KMS-11 (cell line): ENCODE results near the gene TOR2A.

Experiments used
- H2AFZ ChIP-seq: fragments of 200-600 bp; sonication (generic); 2 replicates; pipeline ENCODE4 v1.6.1; 2016; ENCODE audit warnings: antibody characterized with exemption, mixed run types, low read depth
- H3K27ac ChIP-seq: fragments of 200-600 bp; sonication (generic); 2 replicates; pipeline ENCODE4 v1.6.1; 2016; ENCODE audit warnings: mild to moderate bottlenecking, mixed run types
- H3K27me3 ChIP-seq: fragments of 200-600 bp; sonication (generic); 2 replicates; pipeline ENCODE4 v1.6.1; 2017; ENCODE audit warnings: mild to moderate bottlenecking, low read depth, mixed run types, moderate library complexity; ENCODE audit not compliant: insufficient read depth
- H3K36me3 ChIP-seq: fragments of 200-600 bp; sonication (generic); 2 replicates; pipeline ENCODE4 v1.6.1; 2017; ENCODE audit warnings: mild to moderate bottlenecking, mixed run types; ENCODE audit not compliant: insufficient read depth
- H3K4me1 ChIP-seq: fragments of 200-600 bp; sonication (generic); 2 replicates; pipeline ENCODE4 v1.6.1; 2016; ENCODE audit warnings: mild to moderate bottlenecking, low read depth, mixed run types; ENCODE audit not compliant: poor library complexity, severe bottlenecking
- H3K4me2 ChIP-seq: fragments of 200-600 bp; sonication (generic); 2 replicates; pipeline ENCODE4 v1.7.0; 2016; ENCODE audit warnings: mild to moderate bottlenecking, mixed run types
- H3K4me3 ChIP-seq: fragments of 200-600 bp; sonication (generic); IDR thresholded peaks from 2 replicates; pipeline ENCODE4 v1.6.1; 2017; ENCODE audit warnings: low read depth, low read length, mixed read lengths; ENCODE audit not compliant: insufficient read depth
- H3K79me2 ChIP-seq: fragments of 200-600 bp; sonication (generic); 2 replicates; pipeline ENCODE4 v1.6.1; 2016; ENCODE audit warnings: low read depth, mixed run types; ENCODE audit not compliant: insufficient read depth
- H3K9ac ChIP-seq: fragments of 200-600 bp; sonication (generic); 2 replicates; pipeline ENCODE4 v1.6.1; 2016; ENCODE audit warnings: mild to moderate bottlenecking, mixed run types
- H4K20me1 ChIP-seq: fragments of 200-600 bp; sonication (generic); 2 replicates; pipeline ENCODE4 v1.6.1; 2016; ENCODE audit warnings: mild to moderate bottlenecking, mixed run types; ENCODE audit not compliant: insufficient read depth
- CTCF ChIP-seq: fragments of 200-600 bp; sonication (generic); conservative IDR thresholded peaks from 2 replicates; pipeline ENCODE4 v1.6.1; 2017; ENCODE audit warnings: low read depth, mild to moderate bottlenecking, antibody characterized with exemption, low read length, moderate library complexity, mixed read lengths

The TOR2A gene

GRCh38 chr9:127723444-127723843, 11.7 kb downstream of the TOR2A start:
- Histone ChIP-seq H3K27ac (no peak overlapping the region), H4K20me1 (no peaks in the 10 kb centered on the region), H2AFZ (no peak overlapping the region), H3K27me3 (no peaks in the 10 kb centered on the region), H3K4me1 (no peaks in the 10 kb centered on the region), H3K9ac (no peak overlapping the region), H3K4me3 (no peak overlapping the region), H3K36me3 (no peaks in the 10 kb centered on the region), H3K4me2 (no peak overlapping the region), H3K79me2 (no peaks in the 10 kb centered on the region)
- TF ChIP-seq CTCF: no peak

GRCh38 chr9:127723013-127723412, 12.1 kb downstream of the TOR2A start:
- H3K9ac ChIP-seq: no peak overlapping the region

GRCh38 chr9:127722055-127722745, 12.9 kb downstream of the TOR2A start:
- H3K36me3 ChIP-seq: no peaks in the 10 kb centered on the region
- no peak overlapping the region for H3K9ac ChIP-seq
- no peak for TF ChIP-seq CTCF
- no peak overlapping the region for H3K27ac ChIP-seq
- H3K79me2 ChIP-seq: no peaks in the 10 kb centered on the region
- H3K4me2 ChIP-seq: no peak overlapping the region
- no peak overlapping the region for H2AFZ ChIP-seq
- no peaks in the 10 kb centered on the region for H3K4me1 ChIP-seq
- no peaks in the 10 kb centered on the region for H3K27me3 ChIP-seq
- no peak overlapping the region for H3K4me3 ChIP-seq
- H4K20me1 ChIP-seq: no peaks in the 10 kb centered on the region

More at GRCh38 chr9:127723013-127723412, 12.1 kb downstream of the TOR2A start:
- no peak overlapping the region for H3K4me2 ChIP-seq
- H3K4me3 ChIP-seq: no peak overlapping the region
- H3K27ac ChIP-seq: no peak overlapping the region
- no peaks in the 10 kb centered on the region for H3K27me3 ChIP-seq
- no peaks in the 10 kb centered on the region for H3K36me3 ChIP-seq
- H3K4me1 ChIP-seq: no peaks in the 10 kb centered on the region
- no peak for TF ChIP-seq CTCF
- H3K79me2 ChIP-seq: no peaks in the 10 kb centered on the region
- H2AFZ ChIP-seq: no peak overlapping the region
- no peaks in the 10 kb centered on the region for H4K20me1 ChIP-seq

GRCh38 chr9:127721391-127721821, 13.7 kb downstream of the TOR2A start:
- H3K27me3 ChIP-seq: no peaks in the 10 kb centered on the region
- H3K4me1 ChIP-seq: no peaks in the 10 kb centered on the region
- no peak overlapping the region for H2AFZ ChIP-seq
- H4K20me1 ChIP-seq: no peaks in the 10 kb centered on the region
- H3K27ac ChIP-seq: no peak overlapping the region
- no peaks in the 10 kb centered on the region for H3K36me3 ChIP-seq
- H3K79me2 ChIP-seq: no peaks in the 10 kb centered on the region
- TF ChIP-seq CTCF: no peak
- no peak overlapping the region for H3K4me2 ChIP-seq
- no peak overlapping the region for H3K9ac ChIP-seq
- no peak overlapping the region for H3K4me3 ChIP-seq
